GM12873 (cell line): Measurements from ENCODE around the gene RANGAP1.

Source experiments
- CTCF ChIP-seq: IDR thresholded peaks from 2 replicates; pipeline ENCODE4 v1.5.1; 2012; ENCODE audit warnings: low read depth, mild to moderate bottlenecking, moderate library complexity, low read length, control low read depth; ENCODE audit not compliant: insufficient read depth; ENCODE audit errors: missing control alignments

RANGAP1 gene

GRCh38 chr22:41229215-41229614 lies 56.8 kb downstream of the RANGAP1 start:
- no peak for TF ChIP-seq CTCF

GRCh38 chr22:41226723-41227655 lies 59.0 kb downstream of the RANGAP1 start:
- no peak for TF ChIP-seq CTCF

GRCh38 chr22:41223535-41223934 lies 62.5 kb downstream of the RANGAP1 start:
- no peak for TF ChIP-seq CTCF

GRCh38 chr22:41222846-41223507 lies 63.0 kb downstream of the RANGAP1 start:
- TF ChIP-seq CTCF = no peak

GRCh38 chr22:41217553-41218157 lies 68.3 kb downstream of the RANGAP1 start:
- no peak for TF ChIP-seq CTCF

- TF ChIP-seq CTCF = no peak
Observed at GRCh38 chr22:41216984-41217383, 69.0 kb downstream of the RANGAP1 start.

- no peak for TF ChIP-seq CTCF
Observed at GRCh38 chr22:41215926-41216325, 70.1 kb downstream of the RANGAP1 start.
